HepG2 (cell line): ENCODE data around the gene SLC12A5. TPM values are rescaled to one million over a fixed set of nuclear protein-coding genes. Genes with fewer than 3 reads are reported as not detected.

Experiments used
- BCL6 ChIP-seq: IDR thresholded peaks from 2 replicates; pipeline ENCODE4 v1.6.1; 2016; ENCODE audit warnings: missing genetic modification reagents, missing compliant biosample characterization
- DMAP1 ChIP-seq: IDR thresholded peaks from 2 replicates; pipeline ENCODE4 v1.6.1; 2016
- DR1 ChIP-seq: sonication (generic); formaldehyde crosslinking; IDR thresholded peaks from 2 replicates; pipeline ENCODE4 v1.8.0; 2021; ENCODE audit warnings: mild to moderate bottlenecking, missing genetic modification reagents, inconsistent platforms
- EED ChIP-seq: sonication (generic); formaldehyde crosslinking; IDR thresholded peaks from 2 replicates; pipeline ENCODE4 v1.5.0; 2020; ENCODE audit warnings: mild to moderate bottlenecking, missing genetic modification reagents
- FOXC1 ChIP-seq: sonication (generic); formaldehyde crosslinking; IDR thresholded peaks from 2 replicates; pipeline ENCODE4 v1.8.0; 2022; ENCODE audit warnings: mild to moderate bottlenecking, missing genetic modification reagents, borderline replicate concordance
- GATAD1 ChIP-seq: IDR thresholded peaks from 2 replicates; pipeline ENCODE4 v1.6.1; 2016; ENCODE audit warnings: missing genetic modification reagents, missing compliant biosample characterization
- HOXA7 ChIP-seq: sonication (generic); formaldehyde crosslinking; IDR thresholded peaks from 2 replicates; pipeline ENCODE4 v1.8.1; 2022; ENCODE audit warnings: mild to moderate bottlenecking, missing genetic modification reagents, moderate library complexity
- KLF9 ChIP-seq: IDR thresholded peaks from 2 replicates; pipeline ENCODE4 v1.6.1; 2016; ENCODE audit warnings: low read depth
- MAZ ChIP-seq, 2 experiments: sonication (generic) in 1 of 2; formaldehyde crosslinking in 1 of 2; IDR thresholded peaks; 2 replicates each; pipeline versions ENCODE4 v1.5.0 to v1.6.1; 2012 to 2020; ENCODE audit warnings: low read depth in 2 of 2, mild to moderate bottlenecking in 2 of 2, borderline replicate concordance in 1 of 2, improper control_type of control experiment in 1 of 2, low read length in 1 of 2, missing genetic modification reagents in 1 of 2, moderate library complexity in 1 of 2
- MEIS2 ChIP-seq: sonication (generic); formaldehyde crosslinking; IDR thresholded peaks from 2 replicates; pipeline ENCODE4 v1.9.0; 2021; ENCODE audit warnings: mild to moderate bottlenecking, missing genetic modification reagents
- MIER2 ChIP-seq: IDR thresholded peaks from 2 replicates; pipeline ENCODE4 v1.6.1; 2016; ENCODE audit warnings: missing biosample characterization, missing genetic modification reagents
- MIXL1 ChIP-seq: IDR thresholded peaks from 2 replicates; pipeline ENCODE4 v1.6.1; 2016
- MLLT10 ChIP-seq: sonication (generic); formaldehyde crosslinking; IDR thresholded peaks from 2 replicates; pipeline ENCODE4 v1.4.0; 2020; ENCODE audit warnings: missing genetic modification reagents
- RARG ChIP-seq: sonication (generic); formaldehyde crosslinking; IDR thresholded peaks from 2 replicates; pipeline ENCODE4 v1.4.0; 2020; ENCODE audit warnings: low read depth, mild to moderate bottlenecking, missing genetic modification reagents
- RXRA ChIP-seq: sonication (generic); formaldehyde crosslinking; IDR thresholded peaks from 2 replicates; pipeline ENCODE4 v1.5.1; 2020; ENCODE audit warnings: missing genetic modification reagents
- TP53 ChIP-seq: sonication (generic); formaldehyde crosslinking; conservative IDR thresholded peaks from 2 replicates; pipeline ENCODE4 v1.4.0; 2020; ENCODE audit warnings: missing genetic modification reagents
- ZNF263 ChIP-seq: sonication (generic); formaldehyde crosslinking; IDR thresholded peaks from 2 replicates; pipeline ENCODE4 v1.4.0; 2020; ENCODE audit warnings: missing genetic modification reagents
- ZNF33B ChIP-seq: sonication (generic); formaldehyde crosslinking; IDR thresholded peaks from 2 replicates; pipeline ENCODE4 v1.5.1; 2020; ENCODE audit warnings: mild to moderate bottlenecking, missing genetic modification reagents
- ZNF343 ChIP-seq: sonication (generic); formaldehyde crosslinking; IDR thresholded peaks from 2 replicates; pipeline ENCODE4 v1.4.0; 2020; ENCODE audit warnings: mild to moderate bottlenecking, missing genetic modification reagents
- ZNF558 ChIP-seq: sonication (generic); formaldehyde crosslinking; IDR thresholded peaks from 2 replicates; pipeline ENCODE4 v1.9.0; 2022; ENCODE audit warnings: mild to moderate bottlenecking, missing genetic modification reagents, borderline replicate concordance
- ZNF598 ChIP-seq: sonication (generic); formaldehyde crosslinking; IDR thresholded peaks from 2 replicates; pipeline ENCODE4 v1.5.1; 2020; ENCODE audit warnings: mild to moderate bottlenecking, missing genetic modification reagents, borderline replicate concordance
- ZNF616 ChIP-seq: sonication (generic); formaldehyde crosslinking; IDR thresholded peaks from 2 replicates; pipeline ENCODE4 v1.5.0; 2020; ENCODE audit warnings: low read depth, mild to moderate bottlenecking, missing genetic modification reagents
- ZNF660 ChIP-seq: sonication (generic); formaldehyde crosslinking; IDR thresholded peaks from 2 replicates; pipeline ENCODE4 v1.5.1; 2020; ENCODE audit warnings: mild to moderate bottlenecking, low read depth, missing genetic modification reagents, borderline replicate concordance
- ZNF746 ChIP-seq: sonication (generic); formaldehyde crosslinking; IDR thresholded peaks from 2 replicates; pipeline ENCODE4 v1.8.0; 2022; ENCODE audit warnings: mild to moderate bottlenecking, missing genetic modification reagents
- polyA plus RNA-seq, 8 experiments: library from polyadenylated mRNA; depleted of rRNA in 3 of 8; stranded (reverse) in 7 of 8; unstranded in 1 of 8; fragments of >200 nt; fragmentation: Illumina TruSeq in 4 of 8; extraction: Trizol in 4 of 8; gene quantifications; 2 replicates each; pipeline versions ENCODE4 v1.2.1 to v1.2.3, GENCODE V29; 2011 to 2016; ENCODE audit warnings: low read depth in 4 of 8, missing spikeins in 1 of 8, mixed read lengths in 1 of 8; ENCODE audit not compliant: insufficient read depth in 1 of 8
- total RNA-seq, 5 experiments: library from RNA; depleted of rRNA; stranded (reverse); fragments of >200 nt; fragmentation: Illumina TruSeq; extraction: Trizol; gene quantifications; 2 replicates each; pipeline ENCODE4 v1.2.3, GENCODE V29; 2016; ENCODE audit warnings: low read depth in 1 of 5
- TF ChIP-seq, protein P1 (sequence below): sonication (generic); formaldehyde crosslinking; IDR thresholded peaks from 2 replicates; pipeline ENCODE4 v1.4.0; 2020; ENCODE audit warnings: mild to moderate bottlenecking, missing genetic modification reagents
- TF ChIP-seq, protein P2 (sequence below): sonication (generic); formaldehyde crosslinking; IDR thresholded peaks from 2 replicates; pipeline ENCODE4 v1.5.0; 2020; ENCODE audit warnings: missing genetic modification reagents, mild to moderate bottlenecking, borderline replicate concordance
- TF ChIP-seq, protein P3 (sequence below): sonication (generic); formaldehyde crosslinking; IDR thresholded peaks from 2 replicates; pipeline ENCODE4 v1.8.1; 2023; ENCODE audit warnings: mild to moderate bottlenecking, missing genetic modification reagents
- TF ChIP-seq, protein P4 (sequence below): conservative IDR thresholded peaks from 2 replicates; pipeline ENCODE4 v1.6.1; 2018; ENCODE audit warnings: missing genetic modification reagents

SLC12A5 gene
- total and polyA plus RNA-seq, 2 of the 13 experiments (the other 11 are each of a cell fraction or from before 2014, with no cell fraction given), result 4.3 to 5.4 TPM

DNA sequence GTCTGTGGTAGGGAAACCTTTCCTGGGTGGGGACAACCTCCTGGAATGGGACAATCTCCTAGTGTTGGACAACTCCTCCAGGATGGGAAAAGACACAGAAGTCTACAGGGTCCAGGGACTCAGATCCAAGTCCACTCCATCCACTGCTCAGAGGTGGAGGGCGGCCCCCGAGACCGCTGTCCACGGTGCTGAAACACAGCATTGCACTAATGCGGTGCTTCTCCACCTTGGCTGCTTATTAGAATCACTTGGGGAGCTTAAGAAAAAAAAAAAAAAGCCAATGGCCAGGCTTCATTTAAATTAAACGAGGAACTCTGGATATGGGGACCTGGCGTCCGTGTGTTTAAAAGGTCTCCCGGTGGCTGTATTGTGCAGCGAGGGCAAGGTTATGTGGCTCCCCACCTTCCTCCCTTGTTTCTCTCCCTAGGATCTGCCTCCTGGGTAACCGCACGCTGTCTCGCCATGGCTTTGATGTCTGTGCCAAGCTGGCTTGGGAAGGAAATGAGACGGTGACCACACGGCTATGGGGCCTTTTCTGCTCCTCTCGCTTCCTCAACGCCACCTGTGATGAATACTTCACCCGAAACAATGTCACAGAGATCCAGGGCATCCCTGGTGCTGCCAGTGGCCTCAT is 12.0 kb downstream of the SLC12A5 start (continued):
- TF ChIP-seq GATAD1 (CRISPR knock-in tag) (peak; percentile 80), ZNF343 (CRISPR knock-in tag) (no peak), BCL6 (CRISPR knock-in tag) (peak; percentile 63; the same call in 1 of the 2 replicates), ZNF558 (peak; percentile 93; the same call in 1 of the 2 replicates), KLF9 (CRISPR knock-in tag) (0 out of 2 replicates have a peak, but pooled peaks have one; percentile 94), DR1 (CRISPR knock-in tag) (no peak), RXRA (CRISPR knock-in tag) (no peak; the same call in 1 of the 2 replicates), ZNF616 (CRISPR knock-in tag) (0 out of 2 replicates have a peak, but pooled peaks have one; percentile 35), ZNF598 (CRISPR knock-in tag) (peak; percentile 74; the same call in 1 of the 2 replicates), MIXL1 (CRISPR knock-in tag) (peak; percentile 95), ZNF33B (peak; percentile 74; the same call in 1 of the 2 replicates), HOXA7 (CRISPR knock-in tag) (no peak), MEIS2 (CRISPR knock-in tag) (peak; percentile 96), EED (no peak; the same call in 1 of the 2 replicates), ZNF660 (CRISPR knock-in tag) (no peak), TP53 (CRISPR knock-in tag) (no peak), ZNF263 (CRISPR knock-in tag) (peak; percentile 79), DMAP1 (CRISPR knock-in tag) (no peak), MIER2 (CRISPR knock-in tag) (peak; percentile 99), FOXC1 (CRISPR knock-in tag) (peak; percentile 82; the same call in 1 of the 2 replicates), MLLT10 (CRISPR knock-in tag) (no peak), ZNF746 (CRISPR knock-in tag) (peak; percentile 73; the same call in 1 of the 2 replicates), MAZ (IDR thresholded peaks at IDR 0.05; ENCODE audit: borderline replicate concordance, low read depth, low read length) (peak; percentile 70; the same call in 1 of the 2 replicates), MAZ (CRISPR knock-in tag; IDR thresholded peaks at IDR 0.05; ENCODE audit: low read depth) (peak; percentile 67; the same call in 1 of the 2 replicates), RARG (0 out of 2 replicates have a peak, but pooled peaks have one; percentile 60)
- TF ChIP-seq, protein P1, sequence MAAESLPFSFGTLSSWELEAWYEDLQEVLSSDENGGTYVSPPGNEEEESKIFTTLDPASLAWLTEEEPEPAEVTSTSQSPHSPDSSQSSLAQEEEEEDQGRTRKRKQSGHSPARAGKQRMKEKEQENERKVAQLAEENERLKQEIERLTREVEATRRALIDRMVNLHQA (CRISPR knock-in tag), result no peak
- TF ChIP-seq, protein P2, sequence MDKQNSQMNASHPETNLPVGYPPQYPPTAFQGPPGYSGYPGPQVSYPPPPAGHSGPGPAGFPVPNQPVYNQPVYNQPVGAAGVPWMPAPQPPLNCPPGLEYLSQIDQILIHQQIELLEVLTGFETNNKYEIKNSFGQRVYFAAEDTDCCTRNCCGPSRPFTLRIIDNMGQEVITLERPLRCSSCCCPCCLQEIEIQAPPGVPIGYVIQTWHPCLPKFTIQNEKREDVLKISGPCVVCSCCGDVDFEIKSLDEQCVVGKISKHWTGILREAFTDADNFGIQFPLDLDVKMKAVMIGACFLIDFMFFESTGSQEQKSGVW, result 0 out of 2 replicates have a peak, but pooled peaks have one; percentile 56
- TF ChIP-seq, protein P3, sequence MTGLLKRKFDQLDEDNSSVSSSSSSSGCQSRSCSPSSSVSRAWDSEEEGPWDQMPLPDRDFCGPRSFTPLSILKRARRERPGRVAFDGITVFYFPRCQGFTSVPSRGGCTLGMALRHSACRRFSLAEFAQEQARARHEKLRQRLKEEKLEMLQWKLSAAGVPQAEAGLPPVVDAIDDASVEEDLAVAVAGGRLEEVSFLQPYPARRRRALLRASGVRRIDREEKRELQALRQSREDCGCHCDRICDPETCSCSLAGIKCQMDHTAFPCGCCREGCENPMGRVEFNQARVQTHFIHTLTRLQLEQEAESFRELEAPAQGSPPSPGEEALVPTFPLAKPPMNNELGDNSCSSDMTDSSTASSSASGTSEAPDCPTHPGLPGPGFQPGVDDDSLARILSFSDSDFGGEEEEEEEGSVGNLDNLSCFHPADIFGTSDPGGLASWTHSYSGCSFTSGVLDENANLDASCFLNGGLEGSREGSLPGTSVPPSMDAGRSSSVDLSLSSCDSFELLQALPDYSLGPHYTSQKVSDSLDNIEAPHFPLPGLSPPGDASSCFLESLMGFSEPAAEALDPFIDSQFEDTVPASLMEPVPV (CRISPR knock-in tag), result no peak; the same call in 1 of the 2 replicates
- TF ChIP-seq, protein P4, sequence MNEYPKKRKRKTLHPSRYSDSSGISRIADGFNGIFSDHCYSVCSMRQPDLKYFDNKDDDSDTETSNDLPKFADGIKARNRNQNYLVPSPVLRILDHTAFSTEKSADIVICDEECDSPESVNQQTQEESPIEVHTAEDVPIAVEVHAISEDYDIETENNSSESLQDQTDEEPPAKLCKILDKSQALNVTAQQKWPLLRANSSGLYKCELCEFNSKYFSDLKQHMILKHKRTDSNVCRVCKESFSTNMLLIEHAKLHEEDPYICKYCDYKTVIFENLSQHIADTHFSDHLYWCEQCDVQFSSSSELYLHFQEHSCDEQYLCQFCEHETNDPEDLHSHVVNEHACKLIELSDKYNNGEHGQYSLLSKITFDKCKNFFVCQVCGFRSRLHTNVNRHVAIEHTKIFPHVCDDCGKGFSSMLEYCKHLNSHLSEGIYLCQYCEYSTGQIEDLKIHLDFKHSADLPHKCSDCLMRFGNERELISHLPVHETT (CRISPR knock-in tag), result peak; percentile 79
